ENCODE results near the gene RPL18. TPM values are rescaled to one million over a fixed set of nuclear protein-coding genes. Genes with fewer than 3 reads are reported as not detected.
"Not testable (repeated sequence)": the region's sequence is repeated elsewhere in the genome, so short reads cannot be mapped to it uniquely, and the experiment has no call there.

RPL18 gene
- total and polyA plus RNA-seq, 2 donors, result 2,287 to 2,606 TPM

DNA sequence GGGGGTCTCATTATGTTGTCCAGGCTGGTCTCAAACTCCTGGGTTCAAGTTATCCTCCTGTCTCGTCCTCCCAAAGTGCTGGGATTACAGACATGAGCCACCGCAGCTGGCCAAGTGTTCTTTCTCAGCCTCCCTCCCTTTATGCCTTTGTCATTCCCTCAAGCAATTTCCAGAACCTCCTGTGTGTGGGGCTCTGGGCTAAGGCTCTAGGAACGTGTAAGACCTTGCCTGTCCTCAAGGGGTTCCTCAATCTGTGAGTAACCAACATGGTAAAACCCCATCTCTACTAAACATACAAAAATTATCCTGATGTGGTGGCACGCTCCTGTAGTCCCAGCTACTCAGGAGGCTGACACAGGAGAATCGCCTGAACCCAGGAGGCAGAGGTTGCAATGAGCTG is 28.0 kb downstream of the RPL18 start:
- H3K27me3 ChIP-seq (ENCODE audit: control insufficient read depth in 2 of 2, insufficient read depth in 1 of 2, low read length in 1 of 2), result peaks cover 0 to 34% of the 10 kb centered on the region in 2 donors
- no peak overlapping the region for H3K4me3 ChIP-seq (ENCODE audit: low read length in 2 of 2)
- H3K27ac ChIP-seq (ENCODE audit: low read depth in 1 of 2, low read length in 1 of 2), result no peak overlapping the region
- WGBS, result 91% methylated on average over 5 of the region's 5 CpGs
- no peaks in the 10 kb centered on the region for H3K36me3 ChIP-seq (ENCODE audit: control insufficient read depth in 2 of 2, insufficient read depth in 2 of 2, low read length in 1 of 2)
- peaks cover 0 to 3% of the 10 kb centered on the region in 2 donors for H3K9me3 ChIP-seq (ENCODE audit: control insufficient read depth in 2 of 2, insufficient read depth in 1 of 2, low read length in 1 of 2)
- peaks cover 0 to 8% of the 10 kb centered on the region in 2 donors for H3K4me1 ChIP-seq (ENCODE audit: control insufficient read depth in 2 of 2, insufficient read depth in 2 of 2, low read length in 2 of 2)
- DNase-seq (ENCODE audit: low read depth in 6 of 9, low spot score in 9 of 9), result no peak

DNA sequence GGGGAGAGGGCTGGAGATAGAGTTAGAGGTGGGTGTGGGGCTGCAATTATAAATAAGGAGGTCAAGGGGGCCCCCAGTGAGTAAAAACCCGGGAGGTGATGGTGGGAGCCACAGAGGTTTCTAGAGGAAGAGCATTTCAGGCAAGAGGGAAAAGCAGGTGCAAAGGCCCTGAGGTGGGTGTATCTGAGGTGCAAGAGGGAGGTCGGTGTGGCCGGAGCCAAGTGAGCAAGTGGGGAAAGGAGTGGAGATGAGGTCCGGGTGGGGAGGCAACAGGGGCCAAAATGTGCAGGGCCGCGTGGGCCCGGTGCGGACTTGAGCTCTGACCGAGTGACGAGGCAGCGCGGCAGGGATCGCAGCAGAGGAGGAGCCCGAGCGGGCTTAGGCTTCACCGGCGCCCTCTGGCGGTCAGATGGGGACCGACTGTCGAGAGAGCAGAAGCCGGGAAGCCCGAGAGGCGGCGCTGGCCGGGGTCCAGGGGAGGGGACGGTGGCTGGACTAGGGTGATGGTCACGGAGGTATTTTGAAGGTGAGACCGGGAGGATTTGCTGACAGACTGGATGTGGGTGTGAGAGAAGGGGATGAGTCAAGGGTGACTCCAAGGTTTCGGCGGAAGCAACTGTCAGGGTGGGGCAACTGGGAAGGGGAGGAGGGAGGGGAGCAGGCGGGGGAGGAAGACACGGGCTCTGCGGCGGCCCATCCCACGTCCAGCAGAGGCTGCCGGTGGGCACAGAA is 30.1 kb downstream of the RPL18 start:
- peak overlapping the region; percentile 16 to 27 for H3K4me3 ChIP-seq (ENCODE audit: low read length in 2 of 2)
- H3K9me3 ChIP-seq (ENCODE audit: control insufficient read depth in 2 of 2, insufficient read depth in 1 of 2, low read length in 1 of 2), result peaks cover 0 to 3% of the 10 kb centered on the region in 2 donors
- peaks cover 0 to 34% of the 10 kb centered on the region in 2 donors for H3K27me3 ChIP-seq (ENCODE audit: control insufficient read depth in 2 of 2, insufficient read depth in 1 of 2, low read length in 1 of 2)
- no peaks in the 10 kb centered on the region for H3K36me3 ChIP-seq (ENCODE audit: control insufficient read depth in 2 of 2, insufficient read depth in 2 of 2, low read length in 1 of 2)
- peak; percentile 48 to 85 (median 76) for DNase-seq (ENCODE audit: low read depth in 6 of 9, low spot score in 9 of 9)
- H3K27ac ChIP-seq (ENCODE audit: low read depth in 1 of 2, low read length in 1 of 2), result no peak overlapping the region
- peaks cover 0 to 8% of the 10 kb centered on the region in 2 donors for H3K4me1 ChIP-seq (ENCODE audit: control insufficient read depth in 2 of 2, insufficient read depth in 2 of 2, low read length in 2 of 2)
- 5% methylated on average over 36 of the region's 36 CpGs for WGBS

DNA sequence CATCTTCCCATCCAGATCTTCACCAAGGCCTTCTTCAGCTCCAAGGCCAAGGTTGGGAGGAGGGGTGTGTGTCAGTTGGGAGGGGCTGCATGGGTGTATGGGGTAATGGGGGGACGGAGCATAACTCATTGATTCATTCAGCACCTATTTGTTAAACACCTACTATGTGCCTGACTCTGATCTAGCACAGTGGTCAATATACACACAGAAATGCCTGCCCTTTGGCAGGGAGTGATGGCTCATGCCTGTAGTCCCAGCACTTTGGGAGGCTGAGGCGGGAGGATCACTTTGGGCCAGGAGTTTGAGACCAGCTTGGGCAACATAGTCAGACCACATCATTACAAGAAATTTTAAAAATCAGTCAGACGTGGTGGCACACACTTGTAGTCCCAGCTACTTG is 31.6 kb downstream of the RPL18 start:
- Histone ChIP-seq H3K27me3 (ENCODE audit: control insufficient read depth in 2 of 2, insufficient read depth in 1 of 2, low read length in 1 of 2) (peaks cover 0 to 30% of the 10 kb centered on the region in 2 donors), H3K4me1 (ENCODE audit: control insufficient read depth in 2 of 2, insufficient read depth in 2 of 2, low read length in 2 of 2) (peaks cover 0 to 8% of the 10 kb centered on the region in 2 donors), H3K36me3 (ENCODE audit: control insufficient read depth in 2 of 2, insufficient read depth in 2 of 2, low read length in 1 of 2) (no peaks in the 10 kb centered on the region), H3K27ac (ENCODE audit: low read depth in 1 of 2, low read length in 1 of 2) (no peak overlapping the region), H3K9me3 (ENCODE audit: control insufficient read depth in 2 of 2, insufficient read depth in 1 of 2, low read length in 1 of 2) (peaks cover 0 to 3% of the 10 kb centered on the region in 2 donors), H3K4me3 (ENCODE audit: low read length in 2 of 2) (no peak overlapping the region)
- no peak for DNase-seq (ENCODE audit: low read depth in 6 of 9, low spot score in 9 of 9)
- 96% methylated on average over 3 of the region's 3 CpGs for WGBS

DNA sequence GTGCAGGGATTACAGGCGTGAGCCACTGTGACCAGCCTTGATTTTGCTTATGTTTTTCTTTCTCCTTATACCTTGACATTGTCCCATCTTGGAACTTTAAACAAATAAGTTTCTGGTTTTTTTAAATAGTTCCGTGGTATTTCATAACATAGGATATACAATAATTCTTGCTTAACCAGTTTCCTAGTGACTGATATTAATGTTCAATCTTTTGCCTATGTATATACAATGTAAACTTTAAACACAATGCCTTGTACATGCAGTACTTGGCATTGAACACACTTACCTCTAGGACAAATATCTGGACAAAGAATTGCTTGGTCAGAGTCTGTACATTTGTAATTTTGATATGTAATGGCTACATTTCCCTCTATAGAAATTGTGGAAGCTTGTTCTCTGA is 36.8 kb downstream of the RPL18 start:
- 90% methylated on average over 2 of the region's 2 CpGs for WGBS
- DNase-seq (ENCODE audit: low read depth in 6 of 9, low spot score in 9 of 9), result no peak

DNA sequence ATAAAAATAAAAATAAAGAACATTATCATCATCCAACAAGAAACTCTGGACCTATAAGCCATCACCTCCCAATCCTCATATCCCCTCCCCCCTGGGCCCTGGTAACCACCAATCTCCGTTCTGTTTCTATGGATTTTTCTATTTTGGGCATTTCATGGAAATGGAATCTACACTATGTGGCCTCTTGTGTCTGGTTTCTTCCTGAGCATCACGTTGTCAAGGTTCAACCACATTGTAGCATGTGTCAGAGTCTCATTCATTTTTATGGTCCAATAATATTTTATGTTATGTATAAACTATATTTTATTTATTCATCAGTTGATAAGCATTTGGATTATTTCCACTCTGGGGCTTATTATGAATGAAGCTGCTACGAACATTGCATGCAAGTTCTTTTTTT is 40.1 kb downstream of the RPL18 start:
- Histone ChIP-seq H3K36me3 (ENCODE audit: control insufficient read depth in 2 of 2, insufficient read depth in 2 of 2, low read length in 1 of 2) (no peaks in the 10 kb centered on the region), H3K4me1 (ENCODE audit: control insufficient read depth in 2 of 2, insufficient read depth in 2 of 2, low read length in 2 of 2) (no peaks in the 10 kb centered on the region), H3K27ac (ENCODE audit: low read depth in 1 of 2, low read length in 1 of 2) (no peak overlapping the region), H3K27me3 (ENCODE audit: control insufficient read depth in 2 of 2, insufficient read depth in 1 of 2, low read length in 1 of 2) (no peaks in the 10 kb centered on the region), H3K4me3 (ENCODE audit: low read length in 2 of 2) (no peak overlapping the region), H3K9me3 (ENCODE audit: control insufficient read depth in 2 of 2, insufficient read depth in 1 of 2, low read length in 1 of 2) (no peaks in the 10 kb centered on the region)
- DNase-seq (ENCODE audit: low read depth in 6 of 9, low spot score in 9 of 9), result no peak
- WGBS, result 71% methylated on average over 3 of the region's 3 CpGs

More for the DNA sequence above, 36.8 kb downstream of the RPL18 start:
- H3K27me3 ChIP-seq (ENCODE audit: control insufficient read depth in 2 of 2, insufficient read depth in 1 of 2, low read length in 1 of 2), result peaks cover 0 to 4% of the 10 kb centered on the region in 2 donors
- H3K27ac ChIP-seq (ENCODE audit: low read depth in 1 of 2, low read length in 1 of 2), result no peak overlapping the region
- no peaks in the 10 kb centered on the region for H3K36me3 ChIP-seq (ENCODE audit: control insufficient read depth in 2 of 2, insufficient read depth in 2 of 2, low read length in 1 of 2)
- H3K9me3 ChIP-seq (ENCODE audit: control insufficient read depth in 2 of 2, insufficient read depth in 1 of 2, low read length in 1 of 2), result no peaks in the 10 kb centered on the region
- H3K4me3 ChIP-seq (ENCODE audit: low read length in 2 of 2), result no peak overlapping the region
- H3K4me1 ChIP-seq (ENCODE audit: control insufficient read depth in 2 of 2, insufficient read depth in 2 of 2, low read length in 2 of 2), result no peaks in the 10 kb centered on the region

DNA sequence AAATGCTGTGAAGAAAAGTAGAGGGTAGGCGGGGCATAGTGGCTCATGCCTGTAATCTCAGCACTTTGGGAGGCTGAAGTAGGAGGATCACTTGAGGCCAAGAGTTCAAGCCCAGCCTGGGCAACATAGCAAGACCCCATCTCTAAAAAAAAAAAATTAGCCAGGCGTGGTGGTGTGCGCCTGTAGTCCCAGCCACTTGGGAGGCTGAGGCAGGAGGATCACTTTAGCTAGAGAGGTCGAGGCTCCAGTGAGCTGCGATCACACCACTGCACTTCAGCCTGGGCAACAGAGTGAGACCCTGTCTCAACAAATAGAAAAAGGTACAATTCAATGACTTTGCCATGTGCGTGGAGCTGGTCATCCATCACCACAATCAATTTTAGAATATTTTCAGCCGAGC is 41.1 kb downstream of the RPL18 start:
- H3K4me3 ChIP-seq (ENCODE audit: low read length in 2 of 2); H3K27me3 ChIP-seq (ENCODE audit: control insufficient read depth in 2 of 2, insufficient read depth in 1 of 2, low read length in 1 of 2); DNase-seq (ENCODE audit: low read depth in 6 of 9, low spot score in 9 of 9); H3K9me3 ChIP-seq (ENCODE audit: control insufficient read depth in 2 of 2, insufficient read depth in 1 of 2, low read length in 1 of 2); H3K27ac ChIP-seq (ENCODE audit: low read depth in 1 of 2, low read length in 1 of 2); H3K36me3 ChIP-seq (ENCODE audit: control insufficient read depth in 2 of 2, insufficient read depth in 2 of 2, low read length in 1 of 2); H3K4me1 ChIP-seq (ENCODE audit: control insufficient read depth in 2 of 2, insufficient read depth in 2 of 2, low read length in 2 of 2): not testable (repeated sequence)
- 87% methylated on average over 7 of the region's 7 CpGs for WGBS

DNA sequence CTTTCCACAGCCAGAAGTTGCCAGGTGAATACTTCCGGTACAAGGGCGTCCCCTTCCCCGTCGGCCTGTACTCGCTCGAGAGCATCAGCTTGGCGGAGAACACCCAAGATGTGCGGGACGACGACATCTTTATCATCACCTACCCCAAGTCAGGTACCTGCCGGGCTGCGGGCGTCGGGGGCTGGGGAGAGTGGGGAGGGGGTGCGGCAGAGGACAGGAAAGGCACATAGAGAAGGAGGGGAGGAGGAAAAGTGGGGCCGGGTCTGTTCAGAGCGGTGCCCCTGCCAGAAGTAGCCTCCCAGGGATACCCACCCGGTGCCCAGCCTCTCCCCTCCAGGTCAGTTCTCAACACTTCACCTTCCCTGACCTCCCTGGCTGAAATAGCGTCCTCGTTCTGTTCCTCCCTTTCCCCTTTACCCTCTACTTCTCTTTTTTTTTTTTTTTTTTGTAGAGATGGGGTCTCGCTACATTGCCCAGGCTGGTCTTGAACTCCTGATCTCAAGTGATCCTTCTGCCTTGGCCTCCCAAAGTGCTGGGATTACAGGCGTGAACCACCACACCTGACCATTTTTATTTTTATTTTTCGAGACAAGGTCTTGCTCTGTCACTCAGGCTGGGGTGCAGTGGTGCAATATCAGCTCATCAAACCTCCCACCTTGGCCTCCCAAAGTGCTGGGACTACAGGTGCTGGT is 42.9 kb downstream of the RPL18 start:
- Histone ChIP-seq H3K27ac (ENCODE audit: low read depth in 1 of 2, low read length in 1 of 2) (no peak overlapping the region), H3K4me1 (ENCODE audit: control insufficient read depth in 2 of 2, insufficient read depth in 2 of 2, low read length in 2 of 2) (no peaks in the 10 kb centered on the region), H3K4me3 (ENCODE audit: low read length in 2 of 2) (no peak overlapping the region), H3K27me3 (ENCODE audit: control insufficient read depth in 2 of 2, insufficient read depth in 1 of 2, low read length in 1 of 2) (peaks cover 0 to 3% of the 10 kb centered on the region in 2 donors), H3K36me3 (ENCODE audit: control insufficient read depth in 2 of 2, insufficient read depth in 2 of 2, low read length in 1 of 2) (no peaks in the 10 kb centered on the region), H3K9me3 (ENCODE audit: control insufficient read depth in 2 of 2, insufficient read depth in 1 of 2, low read length in 1 of 2) (no peaks in the 10 kb centered on the region)
- DNase-seq (ENCODE audit: low read depth in 6 of 9, low spot score in 9 of 9), result no peak
- 86% methylated on average over 23 of the region's 23 CpGs for WGBS

DNA sequence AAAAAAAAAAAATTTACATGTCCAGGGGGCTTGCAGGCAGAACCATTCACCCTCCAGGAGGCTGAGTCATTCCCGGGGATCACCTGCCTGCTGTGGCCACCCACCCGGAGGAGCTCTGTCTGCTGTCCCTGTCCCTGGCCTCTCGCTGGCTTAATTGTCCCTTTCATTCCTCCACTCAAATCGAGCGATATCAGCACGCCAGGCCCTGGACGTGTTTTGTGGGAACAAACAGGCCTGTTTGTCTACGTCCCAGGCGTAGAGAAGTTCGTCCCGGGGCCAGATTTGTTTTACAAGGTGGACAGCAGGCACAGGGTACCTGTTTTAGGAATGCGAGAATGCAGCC is 45.8 kb downstream of the RPL18 start:
- no peaks in the 10 kb centered on the region for H3K4me1 ChIP-seq (ENCODE audit: control insufficient read depth in 2 of 2, insufficient read depth in 2 of 2, low read length in 2 of 2)
- WGBS, result 85% methylated on average over 12 of the region's 12 CpGs
- DNase-seq (ENCODE audit: low read depth in 6 of 9, low spot score in 9 of 9), result no peak

DNA sequence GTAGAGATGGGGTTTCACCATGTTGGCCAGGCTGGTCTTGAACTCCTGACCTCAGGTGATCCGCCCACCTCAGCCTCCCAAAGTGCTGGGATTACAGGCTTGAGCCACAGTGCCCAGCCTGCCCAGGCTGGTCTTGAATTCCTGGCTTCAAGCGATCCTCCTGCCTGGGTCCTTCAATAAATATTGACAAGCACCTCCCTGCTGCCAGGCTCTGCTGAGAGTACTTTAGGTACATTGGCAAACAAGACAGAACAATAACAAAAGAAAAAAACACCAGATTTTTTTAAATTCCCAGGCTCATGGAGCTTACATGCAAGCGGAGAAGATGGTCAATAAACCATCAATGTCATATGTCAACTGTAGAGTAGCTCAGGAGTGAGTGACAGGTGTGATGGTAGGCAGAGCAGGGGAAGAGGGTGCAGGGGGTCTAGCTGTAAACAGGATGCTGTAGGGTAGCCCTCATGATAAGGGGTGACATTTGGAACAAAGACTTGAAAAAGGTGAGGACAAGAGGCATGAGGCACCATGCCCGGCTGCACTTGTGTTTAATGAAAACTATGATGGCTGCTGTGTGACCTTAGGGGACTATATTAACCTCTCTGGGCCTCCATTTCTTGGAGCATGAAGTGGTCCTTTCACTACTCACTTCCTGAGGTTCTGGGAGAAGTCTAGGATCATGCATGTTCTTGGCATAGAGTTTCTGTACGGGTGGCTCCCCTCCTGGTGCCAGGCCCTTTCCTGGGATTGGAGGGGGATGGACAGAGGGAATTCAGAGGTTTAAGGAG is 47.4 kb downstream of the RPL18 start:
- 77% methylated on average over 5 of the region's 5 CpGs for WGBS
- no peak for DNase-seq (ENCODE audit: low read depth in 6 of 9, low spot score in 9 of 9)
- H3K4me1 ChIP-seq (ENCODE audit: control insufficient read depth in 2 of 2, insufficient read depth in 2 of 2, low read length in 2 of 2), result no peaks in the 10 kb centered on the region
- peaks cover 3 to 22% of the 10 kb centered on the region in 2 donors for H3K27me3 ChIP-seq (ENCODE audit: control insufficient read depth in 2 of 2, insufficient read depth in 1 of 2, low read length in 1 of 2)
- no peak overlapping the region for H3K27ac ChIP-seq (ENCODE audit: low read depth in 1 of 2, low read length in 1 of 2)
- H3K9me3 ChIP-seq (ENCODE audit: control insufficient read depth in 2 of 2, insufficient read depth in 1 of 2, low read length in 1 of 2), result no peaks in the 10 kb centered on the region
- H3K36me3 ChIP-seq (ENCODE audit: control insufficient read depth in 2 of 2, insufficient read depth in 2 of 2, low read length in 1 of 2), result no peaks in the 10 kb centered on the region
- H3K4me3 ChIP-seq (ENCODE audit: low read length in 2 of 2), result no peak overlapping the region

More for the DNA sequence above, 45.8 kb downstream of the RPL18 start:
- H3K4me3 ChIP-seq (ENCODE audit: low read length in 2 of 2), result no peak overlapping the region
- no peak overlapping the region for H3K27ac ChIP-seq (ENCODE audit: low read depth in 1 of 2, low read length in 1 of 2)
- H3K9me3 ChIP-seq (ENCODE audit: control insufficient read depth in 2 of 2, insufficient read depth in 1 of 2, low read length in 1 of 2), result no peaks in the 10 kb centered on the region
- peaks cover 0 to 15% of the 10 kb centered on the region in 2 donors for H3K27me3 ChIP-seq (ENCODE audit: control insufficient read depth in 2 of 2, insufficient read depth in 1 of 2, low read length in 1 of 2)
- no peaks in the 10 kb centered on the region for H3K36me3 ChIP-seq (ENCODE audit: control insufficient read depth in 2 of 2, insufficient read depth in 2 of 2, low read length in 1 of 2)
